C1 segment of cervical spinal cord (tissue), 14 donors: ENCODE results near the gene FBXO9.
"Not testable (repeated sequence)": the region's sequence is repeated elsewhere in the genome, so short reads cannot be mapped to it uniquely, and the experiment has no call there.

Experiments used
- DNase-seq, 14 donors: peaks; one replicate each; lab custom pipeline; 2025; lab: John Stamatoyannopoulos, UW

FBXO9 gene

GRCh38 chr6:53045891-53046673, 19.1 kb upstream of the FBXO9 start:
- no peak for DNase-seq

- DNase-seq: peak in 1 of 14 donors; percentile 10
Measured at GRCh38 chr6:53048431-53049195, 16.6 kb upstream of the FBXO9 start.

- DNase-seq: no peak
Measured at GRCh38 chr6:53049415-53049814, 15.8 kb upstream of the FBXO9 start.

- DNase-seq: not testable (repeated sequence)
Measured at GRCh38 chr6:53052152-53052551, 13.1 kb upstream of the FBXO9 start.

- no peak for DNase-seq
Measured at GRCh38 chr6:53054532-53054931, 10.7 kb upstream of the FBXO9 start.

- no peak for DNase-seq
Measured at GRCh38 chr6:53055873-53056272, 9.3 kb upstream of the FBXO9 start.

GRCh38 chr6:53056273-53056672, 8.9 kb upstream of the FBXO9 start:
- no peak for DNase-seq

GRCh38 chr6:53058388-53059195, 6.6 kb upstream of the FBXO9 start:
- no peak for DNase-seq

GRCh38 chr6:53059648-53060589, 5.3 kb upstream of the FBXO9 start:
- DNase-seq: no peak

- DNase-seq: peak in 1 of 14 donors; percentile 34
Measured at GRCh38 chr6:53062169-53062539, 3.0 kb upstream of the FBXO9 start.

GRCh38 chr6:53064255-53064654, 949 bp upstream of the FBXO9 start:
- DNase-seq: not testable (repeated sequence)

GRCh38 chr6:53064726-53065265, 408 bp upstream of the FBXO9 start:
- peak; percentile 57 to 98 (median 93) for DNase-seq

- DNase-seq: peak in 9 of 14 donors; percentile 48 to 79 (median 59)
Measured at GRCh38 chr6:53066077-53066417, 843 bp downstream of the FBXO9 start.

GRCh38 chr6:53066874-53067706, 1.9 kb downstream of the FBXO9 start:
- DNase-seq: no peak

GRCh38 chr6:53067849-53068361, 2.7 kb downstream of the FBXO9 start:
- no peak for DNase-seq

- DNase-seq: no peak
Measured at GRCh38 chr6:53069427-53069826, 4.2 kb downstream of the FBXO9 start.

- DNase-seq: no peak
Measured at GRCh38 chr6:53070806-53071205, 5.6 kb downstream of the FBXO9 start.

GRCh38 chr6:53074347-53074746, 9.1 kb downstream of the FBXO9 start:
- no peak for DNase-seq

GRCh38 chr6:53080813-53081212, 15.6 kb downstream of the FBXO9 start:
- no peak for DNase-seq

GRCh38 chr6:53086302-53086701, 21.1 kb downstream of the FBXO9 start:
- DNase-seq: no peak
